Tibial nerve (tissue), 3 donors: ENCODE data around the gene TAF1A.

ENCODE experiments used
- EP300 ChIP-seq, 2 donors: sonication (generic); formaldehyde crosslinking; IDR thresholded peaks; one replicate each; pipeline ENCODE4 v1.6.1; 2017; ENCODE audit warnings: antibody characterized with exemption in 2 of 2, mild to moderate bottlenecking in 1 of 2
- POLR2A ChIP-seq, 2 donors: fragments of 450-650 bp; IDR thresholded peaks; one replicate each; pipeline ENCODE4 v1.6.1; 2017; ENCODE audit warnings: antibody characterized with exemption in 2 of 2, mild to moderate bottlenecking in 2 of 2, moderate library complexity in 2 of 2

DNA sequence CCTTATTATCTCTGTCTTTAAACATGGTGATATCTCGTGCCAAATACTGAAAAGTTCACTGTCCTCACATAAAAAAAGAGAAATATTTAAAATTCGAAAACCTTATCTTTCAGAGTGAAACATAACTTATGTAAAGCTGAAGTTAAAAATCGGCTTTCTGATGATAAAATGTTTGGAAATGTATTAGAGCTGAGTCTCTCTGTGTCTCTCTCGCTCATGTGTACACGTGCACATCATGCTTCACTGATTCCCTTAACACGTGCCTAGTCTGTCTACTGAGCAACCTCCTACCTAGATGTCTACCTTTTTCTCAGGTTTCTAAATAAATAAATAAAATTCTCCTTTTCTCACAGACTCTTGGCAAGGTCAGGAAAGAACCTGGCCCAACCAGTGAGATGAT lies 58.9 kb downstream of the TAF1A start:
- TF ChIP-seq EP300 (IDR thresholded peaks at IDR 0.05) = no peak
- no peak for TF ChIP-seq POLR2A (IDR thresholded peaks at IDR 0.05)
